ENCODE data around the gene ERI3.
A peak's percentile ranks its signal among the peaks of the same experiment; 100 is the strongest.

ERI3 gene

DNA sequence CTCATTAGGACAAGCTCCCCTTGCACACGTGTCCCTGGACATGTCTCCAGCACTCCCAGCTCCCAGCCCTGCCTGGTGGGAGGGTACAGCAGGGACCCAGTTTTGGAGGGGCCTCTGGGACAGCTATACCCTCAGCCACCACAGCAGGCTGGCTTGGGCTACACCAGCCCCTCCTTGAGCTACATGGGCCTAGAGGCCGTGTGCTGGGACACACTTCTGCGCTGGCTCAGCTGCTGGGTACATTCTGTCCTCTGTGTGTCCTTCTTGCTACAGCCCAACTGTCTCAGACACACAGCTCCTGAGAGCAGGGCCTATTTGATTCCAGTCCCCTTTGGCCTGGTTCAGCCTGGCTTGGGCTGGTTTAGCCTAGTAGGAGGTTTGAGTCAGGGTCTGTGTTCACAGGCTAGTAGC is 115.1 kb downstream of the ERI3 start:
- peak in 3 of 56 donors; percentile 24 to 49 (median 44) for DNase-seq

DNA sequence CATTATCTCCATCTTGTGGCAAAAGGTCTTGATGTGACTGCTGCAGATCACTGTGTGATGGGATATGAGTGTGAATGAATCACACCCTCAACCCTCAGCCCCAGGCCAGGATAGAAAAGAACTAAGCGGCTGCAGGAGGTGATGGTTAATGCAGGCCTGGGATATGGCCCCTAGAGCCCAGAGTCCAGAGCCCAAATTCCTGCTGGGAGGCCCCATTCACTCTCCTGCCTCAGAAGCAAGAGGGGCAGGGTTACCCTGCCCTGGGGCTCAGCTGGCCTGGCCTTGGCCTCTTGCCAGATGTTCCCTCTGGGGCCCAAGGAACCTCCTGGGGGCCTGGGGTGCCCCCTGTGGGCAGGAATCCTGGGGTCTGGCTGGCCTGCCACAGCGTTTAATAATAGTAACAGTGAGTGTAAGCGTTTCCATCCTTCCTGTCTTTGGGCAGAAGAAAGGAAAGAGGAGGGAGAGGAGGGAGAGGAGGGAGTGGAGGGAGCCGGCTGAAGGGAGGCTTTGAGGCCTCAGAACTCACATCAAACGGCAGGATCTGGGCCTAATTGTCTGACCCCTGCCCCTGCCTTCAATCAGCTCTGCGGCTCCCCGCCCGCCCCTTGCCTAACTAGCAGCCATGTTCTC is 115.6 kb downstream of the ERI3 start:
- peak in 1 of 56 donors; percentile 16 for DNase-seq

DNA sequence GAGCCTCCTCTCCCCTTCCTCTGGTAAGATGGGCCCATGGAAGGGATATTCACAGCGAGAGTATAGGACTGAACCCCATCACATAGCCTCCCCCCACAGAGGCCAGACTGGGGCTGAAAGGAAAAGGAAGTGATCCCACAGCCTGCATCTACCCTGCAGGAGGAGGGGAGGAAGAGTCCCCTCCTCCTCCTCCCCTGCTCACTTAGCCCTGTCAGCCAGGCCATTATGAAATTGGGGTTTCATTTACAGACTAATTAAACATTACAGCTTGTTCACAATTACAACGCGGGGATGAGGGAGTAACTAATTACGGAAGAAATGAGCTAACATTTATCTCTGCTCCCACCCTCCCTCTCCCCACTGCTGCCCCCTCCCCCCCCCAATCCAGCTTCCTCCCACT is 116.4 kb downstream of the ERI3 start:
- no peak for DNase-seq

DNA sequence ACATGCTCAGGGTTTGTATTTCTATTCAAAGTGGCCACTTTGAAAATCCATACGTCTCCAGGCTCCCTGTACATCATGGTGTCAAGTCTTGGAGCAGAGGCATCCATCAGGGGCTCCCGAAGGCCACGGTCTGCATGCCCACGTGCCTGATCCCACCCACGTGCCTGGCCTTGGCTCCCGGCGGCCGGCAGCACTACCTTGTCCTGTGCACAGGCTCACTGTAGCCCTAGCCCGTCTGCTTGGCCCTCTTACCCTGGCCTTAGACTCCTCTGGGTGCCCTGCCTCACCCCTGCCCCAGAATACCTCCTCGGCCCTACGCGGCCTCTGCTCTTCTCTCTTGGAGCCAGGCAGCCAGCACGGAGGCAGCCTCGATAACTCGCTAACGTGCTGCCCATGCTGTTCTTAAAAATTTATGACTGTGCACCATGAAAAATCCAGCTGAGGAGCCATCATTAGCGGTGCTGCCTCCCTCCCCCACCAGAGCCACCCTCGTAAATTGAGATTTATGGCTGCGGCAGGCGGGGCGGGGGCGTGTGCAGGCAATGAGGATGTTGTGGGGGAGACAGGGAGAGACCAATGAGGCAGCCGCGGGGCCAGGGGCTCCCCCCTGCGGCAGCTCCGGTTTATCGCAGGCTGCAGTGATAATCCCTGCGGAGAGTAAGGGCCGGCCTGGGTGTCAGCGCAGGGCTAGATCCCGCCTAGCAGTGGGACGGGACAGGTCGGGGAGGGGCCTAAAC is 117.2 kb downstream of the ERI3 start:
- DNase-seq = peak in 23 of 56 donors; percentile 9 to 69 (median 43)

DNA sequence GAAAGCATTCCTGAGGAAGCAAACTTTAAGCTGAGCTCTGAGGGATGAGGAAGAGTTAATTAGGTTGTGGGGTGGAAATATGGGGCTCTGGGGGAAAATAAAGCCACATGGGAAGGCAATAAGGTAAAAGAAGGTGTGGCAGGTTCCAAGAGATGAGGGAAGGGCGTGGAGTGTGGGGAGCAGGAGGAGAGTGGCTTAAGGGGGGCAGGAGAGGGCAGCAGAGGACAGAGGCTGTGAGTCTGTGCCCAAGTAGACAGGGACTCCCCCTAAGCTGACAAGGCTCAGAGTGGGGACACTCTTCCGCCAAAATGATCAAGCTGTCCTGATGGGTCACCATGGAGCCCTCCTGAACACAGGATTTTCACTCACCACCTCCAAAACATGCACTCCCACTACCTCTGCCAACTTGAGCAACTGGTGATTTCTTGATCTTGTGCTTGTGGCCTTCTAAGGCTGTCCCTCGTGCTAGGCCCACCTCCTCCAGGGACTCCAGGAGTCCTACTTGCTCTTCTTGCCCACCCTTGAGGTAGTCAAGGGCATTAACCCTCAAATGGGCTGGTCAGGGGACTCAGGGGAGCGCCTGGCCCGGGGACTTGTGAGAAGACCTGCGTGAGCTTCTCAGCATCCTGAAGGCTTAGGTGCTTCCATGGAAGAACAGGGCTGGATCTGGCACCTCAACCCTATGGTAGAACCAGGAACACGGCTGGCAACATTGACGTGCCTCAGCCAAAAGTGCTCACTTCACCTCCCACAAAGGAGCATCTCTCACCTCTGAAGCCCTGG is 118.4 kb downstream of the ERI3 start:
- DNase-seq = no peak

DNA sequence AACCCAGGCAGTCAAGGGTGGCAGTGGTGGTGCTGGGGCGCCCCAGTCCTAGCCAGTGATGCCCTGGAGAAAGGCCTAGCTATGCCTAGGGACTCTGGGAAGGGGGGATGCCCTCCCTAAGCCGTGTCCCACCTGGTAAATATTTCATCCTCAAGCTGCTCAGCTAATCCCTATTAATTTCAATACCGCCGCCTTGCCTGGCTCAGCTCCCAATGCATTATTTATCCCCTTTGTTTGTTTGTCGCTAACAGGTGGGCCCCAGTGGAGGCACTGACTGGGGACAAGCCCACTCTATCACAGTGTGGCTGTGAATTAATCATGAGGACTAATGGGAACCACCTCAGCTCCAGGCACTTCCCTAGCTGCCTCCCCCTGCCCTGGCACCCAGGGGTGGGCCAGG is 119.2 kb downstream of the ERI3 start:
- DNase-seq = no peak

DNA sequence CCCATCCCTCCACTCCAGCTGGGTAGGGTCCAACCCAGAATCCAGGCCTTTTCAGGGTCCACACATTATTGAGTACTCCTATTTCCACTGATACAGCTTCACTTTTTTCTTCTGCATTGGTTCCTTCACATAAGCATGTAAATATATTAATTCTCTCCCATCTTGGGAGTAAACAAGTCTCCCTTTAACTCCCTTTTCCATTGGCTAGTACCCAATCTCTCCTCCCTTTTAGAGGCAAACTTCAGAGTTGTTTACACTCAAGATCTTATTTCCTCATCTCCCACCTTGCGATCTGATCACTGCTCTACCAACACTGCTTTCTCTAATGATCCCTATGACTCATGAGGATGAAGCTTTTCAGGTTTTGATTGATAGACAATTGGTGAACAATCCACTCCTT is 121.5 kb downstream of the ERI3 start:
- no peak for DNase-seq

DNA sequence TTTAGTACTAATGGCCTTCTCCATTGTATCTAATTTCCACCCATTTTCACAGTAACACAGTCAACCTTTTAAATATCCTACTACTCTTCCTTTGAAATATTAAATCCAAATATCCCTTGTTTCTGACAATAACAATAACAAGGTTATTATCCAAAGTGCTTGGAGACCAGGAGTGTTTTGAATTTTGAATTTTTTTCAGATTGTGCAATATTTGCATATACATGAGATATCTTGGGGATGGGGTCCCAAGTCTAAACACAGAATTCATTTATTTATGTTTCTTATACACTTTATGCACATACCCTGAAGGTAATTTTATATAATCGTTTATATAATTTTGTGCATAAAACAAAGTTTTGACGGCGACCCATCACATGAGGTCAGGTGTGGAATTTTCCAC is 124.3 kb downstream of the ERI3 start:
- DNase-seq = no peak

DNA sequence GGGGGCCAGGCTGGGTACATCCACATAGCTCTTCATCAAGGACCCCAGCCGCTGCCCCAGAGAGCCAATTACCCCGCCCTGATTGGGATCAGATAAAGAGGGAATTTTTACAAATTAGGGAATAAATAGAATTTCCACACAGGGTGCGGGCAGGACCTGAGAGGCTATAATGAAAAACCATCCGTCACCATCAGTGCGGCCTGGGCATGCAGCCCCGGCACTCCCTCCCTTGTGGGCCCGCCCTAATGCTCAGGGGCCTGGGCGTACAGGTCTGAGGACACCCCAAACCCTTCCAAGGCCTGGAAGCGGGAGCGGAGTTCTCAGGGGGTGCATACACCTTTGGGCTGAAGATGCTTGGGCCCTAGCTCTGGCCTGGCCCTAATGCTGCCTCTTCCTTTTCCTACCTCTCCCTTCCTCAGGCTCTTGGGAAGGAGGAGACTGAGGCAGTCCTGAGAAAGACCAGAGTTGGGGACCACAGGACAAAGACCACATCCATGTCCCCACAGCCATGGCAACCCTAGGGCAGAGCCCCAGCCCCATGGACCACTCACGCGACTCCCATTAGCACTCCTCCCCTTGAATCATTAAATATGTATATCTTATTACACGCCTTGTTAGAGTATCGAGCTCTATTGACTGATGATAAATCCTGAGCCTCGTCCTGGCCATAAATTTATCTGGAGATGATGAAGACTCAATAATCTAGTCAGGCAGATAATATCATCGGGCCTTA is 125.5 kb downstream of the ERI3 start:
- DNase-seq = no peak

DNA sequence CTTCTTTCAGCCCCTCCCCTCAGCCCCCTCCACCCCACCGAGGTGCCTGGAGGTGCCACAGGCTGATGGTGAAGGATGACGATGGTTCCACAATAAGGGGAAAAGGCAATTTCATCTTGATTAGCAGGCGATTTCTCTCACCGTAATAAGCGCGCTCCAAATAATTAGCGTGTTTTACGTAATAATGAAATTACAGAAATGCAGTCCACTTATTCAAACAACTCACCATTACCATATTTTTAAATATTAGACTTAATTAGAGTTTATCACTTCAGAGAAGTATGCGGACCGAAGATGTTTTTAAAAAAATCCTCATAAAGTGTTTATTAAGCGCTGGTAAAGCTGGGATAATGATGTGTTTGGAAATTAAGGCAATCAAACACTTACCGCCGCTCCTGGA is 126.8 kb downstream of the ERI3 start:
- no peak for DNase-seq

DNA sequence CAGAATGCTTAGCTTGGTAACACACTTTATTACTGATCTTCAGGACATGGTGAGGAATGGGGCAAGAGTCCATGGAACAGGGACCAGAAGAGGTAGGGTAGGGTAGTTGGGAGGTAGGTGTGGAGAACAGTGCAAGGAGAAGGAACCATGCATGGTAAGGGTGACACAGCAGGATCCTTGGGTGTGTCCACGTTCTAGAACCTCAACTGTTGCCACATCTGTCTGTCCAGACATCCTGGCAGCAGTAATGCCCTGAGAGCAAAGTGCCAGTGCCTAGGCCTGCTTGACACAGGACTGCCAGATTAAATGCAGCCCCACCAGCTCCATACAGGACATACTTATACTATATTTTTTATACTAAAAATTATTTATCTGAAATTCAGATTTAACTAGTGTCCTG is 127.8 kb downstream of the ERI3 start:
- DNase-seq = no peak

DNA sequence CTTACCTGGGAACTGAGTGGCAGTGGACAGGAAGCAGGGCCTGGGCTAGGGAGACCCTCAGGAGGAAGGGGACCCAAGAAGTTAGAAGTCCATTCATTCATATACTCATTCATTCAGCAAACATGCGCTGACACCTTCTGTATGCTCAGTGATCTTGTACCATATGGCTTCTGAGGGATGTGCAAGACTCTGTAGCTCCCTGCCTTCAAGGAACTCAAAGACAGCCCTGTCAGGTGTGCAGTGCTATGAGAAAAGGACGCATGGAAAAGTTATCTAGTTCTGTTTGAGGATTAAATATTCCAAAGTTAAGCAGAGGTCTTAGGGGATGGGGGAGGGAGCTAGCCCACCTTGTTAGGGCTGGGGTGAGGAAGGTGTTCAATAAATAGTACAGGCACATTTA is 129.3 kb downstream of the ERI3 start:
- no peak for DNase-seq

DNA sequence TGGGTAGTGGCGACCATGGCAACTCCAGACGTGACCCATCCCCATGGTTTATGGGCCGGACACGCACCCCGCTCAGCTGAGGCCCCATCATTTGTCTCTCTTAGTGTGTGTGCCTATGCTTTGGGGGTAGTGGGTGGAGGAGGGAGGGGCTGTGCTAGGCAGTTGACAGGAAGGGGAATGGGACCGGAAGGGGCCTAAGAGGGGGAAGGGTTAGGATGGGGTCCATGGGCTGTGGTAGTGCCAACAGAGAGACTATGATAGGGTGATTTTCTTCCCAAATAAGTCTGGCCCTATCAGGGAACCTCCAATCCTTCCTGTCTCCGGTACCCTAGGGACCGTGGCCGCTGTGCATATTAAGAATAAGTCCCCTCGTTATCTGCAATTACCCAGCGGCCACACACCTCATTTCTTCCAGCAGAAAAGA is 131.9 kb downstream of the ERI3 start:
- no peak for DNase-seq

DNA sequence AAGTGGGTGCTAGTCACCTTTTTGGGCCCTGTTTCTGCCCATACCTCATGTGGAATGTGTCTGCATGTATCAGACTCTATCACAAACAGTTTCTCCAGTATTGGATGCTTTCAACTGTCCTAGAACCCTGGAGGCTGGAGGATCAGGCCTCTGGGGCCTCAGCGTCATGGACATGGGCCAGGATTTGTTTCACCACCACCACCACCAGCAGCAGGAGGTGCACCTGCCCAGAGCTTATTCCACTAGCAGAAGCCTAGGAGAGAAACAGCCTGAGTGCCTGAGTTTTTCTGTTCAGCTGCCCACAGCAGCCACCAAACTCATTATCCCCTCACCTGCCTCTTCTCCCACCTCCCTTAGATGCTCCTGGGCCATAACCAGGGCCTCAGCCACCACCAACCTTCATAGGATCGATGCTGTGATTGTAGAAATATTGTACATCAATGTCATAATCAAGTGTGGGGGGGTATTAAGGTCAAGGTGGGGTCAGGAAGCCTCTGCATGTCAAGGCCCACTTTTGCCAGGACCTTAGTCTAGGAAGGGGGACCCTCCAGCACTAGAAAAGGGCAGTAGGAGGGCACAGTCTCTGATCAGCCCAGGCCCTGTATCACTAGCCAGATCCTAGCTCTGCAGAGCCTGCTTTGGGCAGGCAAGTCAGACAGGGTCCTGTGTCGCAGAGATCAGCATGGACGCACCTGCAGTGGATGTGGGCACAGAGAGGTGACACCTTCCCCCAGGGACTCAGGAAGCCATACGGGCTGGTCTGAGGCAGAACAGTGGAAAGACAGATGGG is 132.5 kb downstream of the ERI3 start:
- DNase-seq = no peak

DNA sequence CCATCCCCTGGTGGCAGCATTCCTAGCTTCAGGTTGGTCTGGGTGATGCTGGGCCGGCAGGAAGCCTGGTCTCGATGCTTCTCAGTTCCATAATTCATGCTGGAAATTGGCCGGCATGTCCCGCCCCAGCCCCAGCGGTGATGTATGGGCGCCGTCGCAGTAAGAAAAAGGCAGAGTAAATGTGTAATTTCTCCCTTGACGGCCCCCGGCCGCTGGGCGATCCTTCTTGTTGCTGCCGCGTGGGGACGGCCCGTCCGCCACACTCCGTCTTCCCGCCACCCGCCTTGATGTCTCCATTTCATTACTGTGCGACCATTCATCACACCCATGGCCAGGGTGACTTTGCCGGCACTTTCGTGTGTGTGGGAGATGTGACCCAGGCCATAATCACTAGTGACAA is 133.3 kb downstream of the ERI3 start:
- DNase-seq = no peak

DNA sequence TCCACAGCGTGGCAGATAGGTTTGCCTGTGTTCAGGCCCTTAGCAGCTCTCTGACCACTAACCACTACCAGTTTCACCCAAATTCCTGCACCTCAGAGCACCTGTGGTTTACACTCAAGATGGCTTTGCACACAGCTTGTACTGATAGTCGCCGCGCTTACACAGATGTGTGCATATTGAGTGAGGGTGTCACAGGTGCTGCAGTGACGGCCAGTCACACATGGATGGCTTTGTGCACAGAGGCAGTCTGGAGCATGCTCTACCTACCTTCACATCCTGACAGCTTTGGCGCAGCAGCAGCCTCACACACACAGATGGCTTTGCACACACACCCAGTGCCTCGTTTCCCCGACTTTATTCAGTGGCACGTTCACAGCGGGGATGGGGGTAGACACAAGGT is 134.3 kb downstream of the ERI3 start:
- no peak for DNase-seq

DNA sequence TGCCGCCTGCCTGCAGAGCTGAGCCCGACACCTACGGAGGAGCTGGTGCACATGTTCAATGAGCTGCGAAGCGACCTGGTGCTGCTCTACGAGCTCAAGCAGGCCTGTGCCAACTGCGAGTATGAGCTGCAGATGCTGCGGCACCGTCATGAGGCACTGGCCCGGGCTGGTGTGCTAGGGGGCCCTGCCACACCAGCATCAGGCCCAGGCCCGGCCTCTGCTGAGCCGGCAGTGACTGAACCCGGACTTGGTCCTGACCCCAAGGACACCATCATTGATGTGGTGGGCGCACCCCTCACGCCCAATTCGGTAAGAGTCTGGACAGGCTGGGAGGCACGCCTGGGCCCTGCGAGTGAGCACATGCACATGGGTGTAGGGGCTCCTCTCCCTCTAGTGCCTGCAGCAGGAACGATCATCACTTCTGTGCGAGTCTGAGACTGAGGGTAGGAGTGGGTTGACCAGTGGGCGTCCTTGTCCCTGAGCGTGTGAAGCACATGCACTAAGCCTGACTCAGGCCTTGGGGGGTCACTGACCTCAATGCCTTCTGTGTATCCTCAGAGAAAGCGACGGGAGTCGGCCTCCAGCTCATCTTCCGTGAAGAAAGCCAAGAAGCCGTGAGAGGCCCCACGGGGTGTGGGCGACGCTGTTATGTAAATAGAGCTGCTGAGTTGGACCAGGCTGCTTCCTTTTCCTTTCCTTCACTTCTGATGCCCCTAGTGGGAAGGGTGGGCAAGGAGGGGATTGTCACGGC is 134.9 kb downstream of the ERI3 start:
- peak in 1 of 56 donors; percentile 15 for DNase-seq

DNA sequence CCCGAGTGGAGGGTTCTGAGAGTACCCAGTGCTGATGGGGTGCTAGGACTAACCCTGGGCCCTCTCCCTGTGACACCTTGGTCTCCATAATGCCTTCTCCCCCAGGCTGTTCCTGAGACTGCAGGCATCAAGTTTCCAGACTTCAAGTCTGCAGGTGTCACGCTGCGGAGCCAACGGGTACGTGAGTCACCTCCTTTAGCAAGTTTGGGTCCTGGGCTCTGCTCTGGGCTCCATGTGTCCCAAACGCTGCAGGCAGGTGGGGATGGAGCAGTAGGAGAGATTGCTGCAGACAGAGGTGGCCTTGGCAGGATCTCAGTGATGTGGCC is 135.8 kb downstream of the ERI3 start:
- DNase-seq = no peak

DNA sequence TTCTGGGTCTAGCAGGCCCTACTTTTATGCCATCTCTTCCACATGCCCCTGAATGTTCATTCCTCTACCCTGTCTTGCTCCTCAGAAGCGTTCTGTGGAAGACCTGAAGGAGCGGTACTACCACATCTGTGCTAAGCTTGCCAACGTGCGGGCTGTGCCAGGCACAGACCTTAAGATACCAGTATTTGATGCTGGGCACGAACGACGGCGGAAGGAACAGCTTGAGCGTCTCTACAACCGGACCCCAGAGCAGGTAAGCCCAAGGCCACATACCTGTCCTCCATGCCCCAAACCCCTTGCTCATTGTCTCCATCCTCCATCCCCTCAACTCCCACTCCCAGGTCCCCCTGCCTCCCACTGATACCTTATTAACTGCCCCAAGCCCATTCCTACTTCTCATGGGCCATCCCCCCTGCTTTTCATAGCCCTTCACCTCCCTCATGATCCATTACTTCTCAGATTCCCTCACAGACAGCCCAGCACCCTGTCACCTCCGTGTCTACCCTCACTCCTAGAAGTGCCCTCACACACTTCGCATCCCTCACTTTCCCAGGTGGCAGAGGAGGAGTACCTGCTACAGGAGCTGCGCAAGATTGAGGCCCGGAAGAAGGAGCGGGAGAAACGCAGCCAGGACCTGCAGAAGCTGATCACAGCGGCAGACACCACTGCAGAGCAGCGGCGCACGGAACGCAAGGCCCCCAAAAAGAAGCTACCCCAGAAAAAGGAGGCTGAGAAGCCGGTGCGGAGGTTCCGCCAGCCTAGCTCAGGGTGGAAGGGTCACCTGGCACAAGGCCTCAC is 136.4 kb downstream of the ERI3 start:
- DNase-seq = no peak
